OCI-LY1 (cell line): Measurements from ENCODE around the gene SOBP.

ENCODE experiments used
- H2AFZ ChIP-seq: fragments of 200-600 bp; sonication (generic), shearing (Covaris generic); 2 replicates; pipeline ENCODE4 v1.6.0; 2014; ENCODE audit warnings: antibody characterized with exemption, mild to moderate bottlenecking, low read length
- H3F3A ChIP-seq: fragments of 200-600 bp; sonication (generic), shearing (Covaris generic); 2 replicates; pipeline ENCODE4 v1.6.0; 2014; ENCODE audit warnings: mild to moderate bottlenecking, antibody characterized with exemption, low read length, moderate library complexity; ENCODE audit not compliant: insufficient read depth
- H3K27ac ChIP-seq: fragments of 200-600 bp; sonication (generic); 2 replicates; pipeline ENCODE4 v1.5.1; 2014; ENCODE audit warnings: low read length, mixed run types, mild to moderate bottlenecking, low read depth; ENCODE audit not compliant: poor library complexity, severe bottlenecking
- H3K27me3 ChIP-seq: fragments of 200-600 bp; sonication (generic); 2 replicates; pipeline ENCODE4 v1.6.0; 2014; ENCODE audit warnings: antibody characterized with exemption, mild to moderate bottlenecking, low read length, moderate library complexity; ENCODE audit not compliant: insufficient read depth
- H3K36me3 ChIP-seq: fragments of 200-600 bp; sonication (generic); 2 replicates; pipeline ENCODE4 v1.6.1; 2014; ENCODE audit warnings: mild to moderate bottlenecking, antibody characterized with exemption, low read length, moderate library complexity, mixed read lengths; ENCODE audit not compliant: insufficient read depth
- H3K4me1 ChIP-seq: fragments of 200-600 bp; sonication (generic); 2 replicates; pipeline ENCODE4 v1.5.1; 2014; ENCODE audit warnings: mild to moderate bottlenecking, low read length, moderate library complexity; ENCODE audit not compliant: insufficient read depth, severe bottlenecking
- H3K4me2 ChIP-seq: fragments of 200-600 bp; sonication (generic), shearing (Covaris generic); 2 replicates; pipeline ENCODE4 v1.6.1; 2014; ENCODE audit warnings: low read length
- H3K4me3 ChIP-seq: fragments of 200-600 bp; sonication (generic); 2 replicates; pipeline ENCODE4 v1.5.1; 2014; ENCODE audit warnings: low read length, low read depth, mild to moderate bottlenecking, mixed read lengths; ENCODE audit not compliant: poor library complexity, severe bottlenecking
- H3K79me2 ChIP-seq: fragments of 200-600 bp; shearing (Covaris generic); 2 replicates; pipeline ENCODE4 v1.6.1; 2016; ENCODE audit warnings: mixed run types, low read length, mixed read lengths; ENCODE audit not compliant: insufficient read depth
- H3K9ac ChIP-seq: fragments of 200-600 bp; sonication (generic), shearing (Covaris generic); 2 replicates; pipeline ENCODE4 v1.6.1; 2014; ENCODE audit warnings: mild to moderate bottlenecking, low read length, mixed read lengths
- H3K9me2 ChIP-seq: fragments of 200-600 bp; sonication (generic), shearing (Covaris generic); 2 replicates; pipeline ENCODE4 v1.6.1; 2014; ENCODE audit warnings: low read depth, mild to moderate bottlenecking, low read length, mixed read lengths
- H3K9me3 ChIP-seq: fragments of 200-600 bp; shearing (Covaris generic); 2 replicates; pipeline ENCODE4 v1.6.1; 2014; ENCODE audit warnings: low read length, mixed read lengths
- H4K20me1 ChIP-seq: fragments of 200-600 bp; sonication (generic), shearing (Covaris generic); 2 replicates; pipeline ENCODE4 v1.6.0; 2016; ENCODE audit warnings: mild to moderate bottlenecking, low read length; ENCODE audit not compliant: insufficient read depth
- CTCF ChIP-seq: fragments of 200-600 bp; sonication (generic), shearing (Covaris generic); IDR thresholded peaks from 2 replicates; pipeline ENCODE4 v1.5.1; 2017; ENCODE audit warnings: mild to moderate bottlenecking, antibody characterized with exemption, low read length, moderate library complexity, mixed read lengths
- EZH2 ChIP-seq: fragments of 200-600 bp; sonication (generic), shearing (Covaris generic); IDR thresholded peaks from 2 replicates; pipeline ENCODE4 v1.8.0; 2017; ENCODE audit warnings: borderline replicate concordance, mixed run types, mild to moderate bottlenecking, antibody characterized with exemption, low read length, moderate library complexity, mixed read lengths

Gene SOBP

GRCh38 chr6:107489636-107490565, at the start of gene SOBP:
TSS of gene SOBP (plus strand) at chr6:107490117. CDS start at chr6:107490617, 500 bp downstream.
- H3K9ac ChIP-seq, result peak within 1 kb of the TSS; percentile 95
- peak within 1 kb of the TSS; percentile 87 for H3K27ac ChIP-seq

GRCh38 chr6:107440936-107441335, 49.0 kb upstream of the SOBP start:
- H3K4me3 ChIP-seq, result no peak overlapping the region
- no peak overlapping the region for H3K4me2 ChIP-seq
- no peaks in the 10 kb centered on the region for H3K27me3 ChIP-seq
- no peaks in the 10 kb centered on the region for H4K20me1 ChIP-seq
- H2AFZ ChIP-seq, result no peak overlapping the region
- no peaks in the 10 kb centered on the region for H3F3A ChIP-seq
- H3K9me2 ChIP-seq, result no peaks in the 10 kb centered on the region
- no peak overlapping the region for H3K9ac ChIP-seq
- H3K4me1 ChIP-seq, result no peaks in the 10 kb centered on the region
- H3K27ac ChIP-seq, result no peak overlapping the region
- H3K36me3 ChIP-seq, result peaks cover 6% of the 10 kb centered on the region; the same call in 1 of the 2 replicates
- H3K9me3 ChIP-seq, result peaks cover 3% of the 10 kb centered on the region; the same call in 1 of the 2 replicates
- TF ChIP-seq CTCF (no peak), EZH2 (no peak)
- 0 out of 2 replicates have a peak, but pooled peaks cover 3% of the 10 kb centered on the region for H3K79me2 ChIP-seq

More at GRCh38 chr6:107489636-107490565, at the start of gene SOBP:
- Histone ChIP-seq H3K4me1 (peaks cover 37% of the 10 kb centered on the region), H3K79me2 (peaks cover 46% of the 10 kb centered on the region), H3F3A (peaks cover 7% of the 10 kb centered on the region; the same call in 1 of the 2 replicates), H3K4me3 (peak within 1 kb of the TSS; percentile 99), H3K36me3 (peaks cover 13% of the 10 kb centered on the region; the same call in 1 of the 2 replicates), H3K4me2 (peak within 1 kb of the TSS; percentile 91), H3K27me3 (no peaks in the 10 kb centered on the region), H2AFZ (no peak within 1 kb of the TSS), H3K9me2 (no peaks in the 10 kb centered on the region), H3K9me3 (no peaks in the 10 kb centered on the region), H4K20me1 (no peaks in the 10 kb centered on the region)
- TF ChIP-seq EZH2 (no peak), CTCF (peak; percentile 16)

GRCh38 chr6:107441682-107442081, 48.2 kb upstream of the SOBP start:
- Histone ChIP-seq H3K4me3 (no peak overlapping the region), H3K9me3 (peaks cover 8% of the 10 kb centered on the region), H3F3A (no peaks in the 10 kb centered on the region), H3K79me2 (0 out of 2 replicates have a peak, but pooled peaks cover 3% of the 10 kb centered on the region), H3K27me3 (no peaks in the 10 kb centered on the region), H3K4me2 (no peak overlapping the region), H3K4me1 (no peaks in the 10 kb centered on the region), H2AFZ (no peak overlapping the region), H4K20me1 (no peaks in the 10 kb centered on the region), H3K9ac (no peak overlapping the region), H3K27ac (no peak overlapping the region), H3K9me2 (no peaks in the 10 kb centered on the region), H3K36me3 (peaks cover 12% of the 10 kb centered on the region)
- TF ChIP-seq CTCF, result no peak
- TF ChIP-seq EZH2, result no peak
